ENCODE results near the gene CCR1.
"Not testable (repeated sequence)": the region's sequence is repeated elsewhere in the genome, so short reads cannot be mapped to it uniquely, and the experiment has no call there.

CCR1 gene

GRCh38 chr3:46163556-46164041 is 44.5 kb downstream of the CCR1 start:
- DNase-seq = no peak

DNA sequence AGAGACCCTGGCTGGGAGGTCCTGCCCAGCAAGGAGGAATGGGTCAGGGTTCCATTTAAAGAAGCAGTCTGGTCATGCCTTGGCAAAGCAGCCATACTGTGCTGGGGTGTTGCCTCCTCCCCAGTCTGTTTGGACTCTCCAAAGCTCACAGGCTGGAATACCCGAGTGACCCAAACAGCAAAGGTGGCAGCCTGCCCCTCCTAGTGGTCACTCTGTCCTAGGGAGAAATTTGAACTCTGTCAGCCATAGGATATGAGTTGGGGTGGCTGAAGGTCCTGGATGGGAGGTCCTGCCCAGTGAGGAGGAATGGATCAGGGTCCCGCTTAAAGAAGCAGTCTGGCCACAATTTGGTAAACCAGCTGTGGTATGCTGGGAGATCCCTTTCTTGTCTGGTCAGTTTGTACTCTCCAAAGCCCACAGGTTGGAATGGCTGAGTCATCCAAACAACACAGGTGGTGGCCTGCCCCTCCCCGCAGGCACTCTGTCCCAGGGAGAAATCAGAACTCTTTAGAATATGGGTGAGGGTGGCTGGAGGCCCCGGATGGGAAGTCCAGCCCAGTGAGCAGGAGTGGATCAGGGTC is 45.0 kb downstream of the CCR1 start:
- no peak for DNase-seq

GRCh38 chr3:46157685-46158084 is 50.4 kb downstream of the CCR1 start:
- not testable (repeated sequence) for DNase-seq

DNA sequence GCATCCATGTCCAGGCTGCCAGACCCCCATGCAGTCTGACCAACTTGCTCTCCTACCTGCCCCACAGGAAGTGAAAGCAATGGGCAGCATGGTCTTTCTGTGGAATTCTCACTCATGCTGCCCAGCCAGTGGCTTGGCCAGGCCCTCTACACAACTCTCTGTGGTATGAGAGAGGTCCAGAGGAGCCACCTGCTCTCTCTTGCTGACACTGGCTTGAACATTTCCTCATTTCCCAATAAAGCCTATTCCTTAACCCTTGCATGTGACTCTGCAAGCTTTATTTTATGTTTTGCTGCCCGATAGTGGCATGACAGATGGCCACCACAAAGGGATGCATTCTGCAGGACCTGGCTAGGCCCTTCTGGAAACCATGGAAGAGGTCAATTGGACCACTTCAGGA is 53.8 kb downstream of the CCR1 start:
- DNase-seq = no peak
